HepG2 (cell line): Measurements from ENCODE around the gene MTF2. TPM values are rescaled to one million over a fixed set of nuclear protein-coding genes. Genes with fewer than 3 reads are reported as not detected.

ENCODE experiments used
- ATAC-seq: fragments of 200-7000 bp; cut with Tn5 transposase; 3 replicates; pipeline ENCODE4 v1.9.1; 2020; ENCODE audit warnings: mild to moderate bottlenecking, moderate library complexity
- BruUV-seq: library from RNA; stranded (reverse); fragments of 400-500 nt; replicated peaks from 2 replicates; lab custom pipeline; 2021; lab: Mats Ljungman, UMichigan
- CTCF ChIA-PET: fragments of 300-600 bp; formaldehyde crosslinking; extraction: SDS; loops from one replicate; lab custom pipeline; 2021; ENCODE audit warnings: low total read pairs, inconsistent platforms, low intra/inter-chr PET ratio; lab: Yijun Ruan, JAX
- POLR2A ChIA-PET: fragments of 350-600 bp; sonication (Branson Sonifier 250); formaldehyde crosslinking; loops from one replicate; lab custom pipeline; 2020; ENCODE audit warnings: antibody characterized with exemption, inconsistent platforms; lab: Yijun Ruan, JAX
- DNase-seq: peaks from one replicate; pipeline ENCODE4 v3.0.0-alpha.2; 2015; ENCODE audit warnings: low spot score
- FAIRE-seq: peaks from 3 replicates; lab custom pipeline; 2011; peaks lifted over from hg19 to GRCh38; lab: Jason Lieb, UNC
- H2AFZ ChIP-seq: one replicate; pipeline ENCODE4 v1.6.1; 2011; ENCODE audit warnings: low read length, inconsistent platforms
- H3K27ac ChIP-seq: fragments of 300-600 bp; 3 replicates; pipeline ENCODE4 v1.8.0; 2011; ENCODE audit warnings: mixed run types, mild to moderate bottlenecking, mixed read lengths, low read length, inconsistent platforms; ENCODE audit not compliant: insufficient read depth; ENCODE audit errors: extremely low read length
- H3K27me3 ChIP-seq, 2 experiments: fragments of 200-600 bp in 1 of 2; 2 replicates in 1 of 2; 3 replicates in 1 of 2; pipeline versions ENCODE4 v1.6.0 to v1.8.0; 2011; ENCODE audit warnings: low read length in 2 of 2, mild to moderate bottlenecking in 2 of 2, moderate library complexity in 2 of 2, inconsistent platforms in 1 of 2; ENCODE audit not compliant: insufficient read depth in 2 of 2, control insufficient read depth in 1 of 2
- H3K36me3 ChIP-seq, 2 experiments: fragments of 200-600 bp in 1 of 2; replicated peaks in 1 of 2; 2 replicates in 1 of 2; 3 replicates in 1 of 2; pipeline versions ENCODE4 v1.5.1 to v1.8.0; 2011; ENCODE audit warnings: low read length in 2 of 2, inconsistent platforms in 1 of 2; ENCODE audit not compliant: insufficient read depth in 2 of 2, control insufficient read depth in 1 of 2
- H3K4me1 ChIP-seq: 2 replicates; pipeline ENCODE4 v1.5.1; 2012; ENCODE audit warnings: low read length, inconsistent platforms; ENCODE audit not compliant: insufficient read depth
- H3K4me2 ChIP-seq: 2 replicates; pipeline ENCODE4 v1.6.0; 2011; ENCODE audit warnings: low read depth, low read length, inconsistent platforms
- H3K4me3 ChIP-seq, 3 experiments: fragments of 200-600 bp in 1 of 3; sonication (generic), shearing (Covaris generic) in 1 of 3; replicated peaks in 1 of 3; 2 replicates each; pipeline ENCODE4 v1.5.1; 2011 to 2016; ENCODE audit warnings: low read length in 3 of 3, inconsistent platforms in 2 of 3, low read depth in 2 of 3, mild to moderate bottlenecking in 2 of 3, control low read depth in 1 of 3, mixed read lengths in 1 of 3; ENCODE audit not compliant: insufficient read depth in 1 of 3
- H3K79me2 ChIP-seq: one replicate; pipeline ENCODE4 v1.6.1; 2011; ENCODE audit warnings: low read length, inconsistent platforms; ENCODE audit not compliant: insufficient read depth
- H3K9ac ChIP-seq: 2 replicates; pipeline ENCODE4 v1.6.0; 2011; ENCODE audit warnings: mild to moderate bottlenecking, low read depth, low read length, inconsistent platforms; ENCODE audit not compliant: insufficient read depth
- H3K9me3 ChIP-seq: 2 replicates; pipeline ENCODE4 v1.5.1; 2012; ENCODE audit warnings: mild to moderate bottlenecking, low read length
- H4K20me1 ChIP-seq: 2 replicates; pipeline ENCODE4 v1.6.0; 2011; ENCODE audit warnings: inconsistent platforms, mild to moderate bottlenecking, low read length, moderate library complexity; ENCODE audit not compliant: insufficient read depth
- CCDC6 ChIP-seq: sonication (generic); formaldehyde crosslinking; IDR thresholded peaks from 2 replicates; pipeline ENCODE4 v1.8.1; 2022; ENCODE audit warnings: mild to moderate bottlenecking, missing genetic modification reagents, moderate library complexity
- CEBPB ChIP-seq: IDR thresholded peaks from 2 replicates; pipeline ENCODE4 v1.6.1; 2011; ENCODE audit warnings: low read depth, low read length, improper control_type of control experiment, borderline replicate concordance
- FIP1L1 ChIP-seq: fragments of 200-400 bp; formaldehyde crosslinking; IDR thresholded peaks from 2 replicates; pipeline ENCODE4 v1.6.1; 2018; ENCODE audit warnings: low read depth, mild to moderate bottlenecking, low read length, moderate library complexity, borderline replicate concordance; ENCODE audit not compliant: insufficient read depth
- NCOA2 ChIP-seq: sonication (generic); formaldehyde crosslinking; IDR thresholded peaks from 2 replicates; pipeline ENCODE4 v1.8.0; 2022; ENCODE audit warnings: inconsistent platforms
- NR2C2 ChIP-seq: sonication (generic); formaldehyde crosslinking; IDR thresholded peaks from 2 replicates; pipeline ENCODE4 v1.4.0; 2020; ENCODE audit warnings: missing genetic modification reagents, mild to moderate bottlenecking, moderate library complexity, borderline replicate concordance
- NR3C1 ChIP-seq: sonication (generic); formaldehyde crosslinking; IDR thresholded peaks from 2 replicates; pipeline ENCODE4 v1.4.0; 2020; ENCODE audit warnings: missing genetic modification reagents
- SAP130 ChIP-seq: IDR thresholded peaks from 2 replicates; pipeline ENCODE4 v1.6.1; 2016; ENCODE audit warnings: low read depth
- TP53 ChIP-seq: sonication (generic); formaldehyde crosslinking; conservative IDR thresholded peaks from 2 replicates; pipeline ENCODE4 v1.4.0; 2020; ENCODE audit warnings: missing genetic modification reagents
- ZFP62 ChIP-seq: sonication (generic); formaldehyde crosslinking; IDR thresholded peaks from 2 replicates; pipeline ENCODE4 v1.4.0; 2020; ENCODE audit warnings: missing genetic modification reagents
- ZKSCAN5 ChIP-seq: sonication (generic); formaldehyde crosslinking; IDR thresholded peaks from 2 replicates; pipeline ENCODE4 v1.5.1; 2020; ENCODE audit warnings: mild to moderate bottlenecking, missing genetic modification reagents
- ZNF224 ChIP-seq: sonication (generic); formaldehyde crosslinking; IDR thresholded peaks from 2 replicates; pipeline ENCODE4 v1.5.0; 2020; ENCODE audit warnings: mild to moderate bottlenecking, missing genetic modification reagents
- ZNF24 ChIP-seq: fragments of 450-650 bp; IDR thresholded peaks from 2 replicates; pipeline ENCODE4 v1.6.1; 2017; ENCODE audit warnings: antibody characterized with exemption, mild to moderate bottlenecking
- ZNF557 ChIP-seq: sonication (generic); formaldehyde crosslinking; IDR thresholded peaks from 2 replicates; pipeline ENCODE4 v1.4.0; 2020; ENCODE audit warnings: missing genetic modification reagents
- WGBS: methylation state at CpG from one replicate; pipeline ENCODE4 v1.1.6; 2017; ENCODE audit warnings: low lambda C conversion rate; 5-methylcytosine and 5-hydroxymethylcytosine counted together
- in situ Hi-C: cut with HindIII; loops from 2 replicates; pipeline ENCODE4 v1.10.0; 2017; ENCODE audit warnings: low pct_unique_long_range_greater_than_20kb; ENCODE audit not compliant: extremely low pct_ligation_motif_present
- intact Hi-C: fragments of 100-400 bp; cut with micrococcal nuclease; formaldehyde crosslinking; loops from one replicate; pipeline ENCODE4 v1.10.0; 2022; ENCODE audit not compliant: unreplicated experiment
- polyA plus RNA-seq, 8 experiments: library from polyadenylated mRNA; depleted of rRNA in 3 of 8; stranded (reverse) in 7 of 8; unstranded in 1 of 8; fragments of >200 nt; fragmentation: Illumina TruSeq in 4 of 8; extraction: Trizol in 4 of 8; gene quantifications; 2 replicates each; pipeline versions ENCODE4 v1.2.1 to v1.2.3, GENCODE V29; 2011 to 2016; ENCODE audit warnings: low read depth in 4 of 8, missing spikeins in 1 of 8, mixed read lengths in 1 of 8; ENCODE audit not compliant: insufficient read depth in 1 of 8
- total RNA-seq, 5 experiments: library from RNA; depleted of rRNA; stranded (reverse); fragments of >200 nt; fragmentation: Illumina TruSeq; extraction: Trizol; gene quantifications; 2 replicates each; pipeline ENCODE4 v1.2.3, GENCODE V29; 2016; ENCODE audit warnings: low read depth in 1 of 5
- TF ChIP-seq, protein P1 (sequence below): sonication (generic); formaldehyde crosslinking; IDR thresholded peaks from 2 replicates; pipeline ENCODE4 v1.5.1; 2020; ENCODE audit warnings: missing genetic modification reagents, mild to moderate bottlenecking, borderline replicate concordance

Gene MTF2
- total and polyA plus RNA-seq, 2 of the 13 experiments (the other 11 are each of a cell fraction or from before 2014, with no cell fraction given): 48.7 to 53.9 TPM

DNA sequence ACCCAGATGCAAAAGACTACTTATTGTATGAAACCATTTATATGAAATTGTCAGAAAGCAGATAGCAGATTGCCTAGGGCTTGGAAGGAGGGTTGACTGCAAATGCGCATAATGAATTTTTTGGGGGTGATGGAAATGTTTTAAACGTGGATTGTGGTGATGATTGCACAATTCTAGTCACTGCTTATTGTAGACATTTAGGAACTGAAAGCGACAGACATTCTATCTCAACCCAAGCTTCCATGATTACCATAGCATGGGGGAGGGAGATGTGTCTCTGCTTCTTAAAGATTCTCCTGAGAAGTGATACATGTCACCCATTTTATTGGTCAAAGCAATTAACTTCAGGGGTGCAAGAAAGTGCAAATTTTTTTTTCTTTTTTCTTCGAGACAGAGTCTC lies 2.8 kb upstream of the MTF2 start:
- in situ Hi-C loops: no loop called here
- CTCF ChIA-PET: no interaction called here
- H3K4me2 ChIP-seq: no peak overlapping the region; the same call in 1 of the 2 replicates
- intact Hi-C loops: no loop called here
- POLR2A ChIA-PET: no interaction called here
- no peak overlapping the region for H2AFZ ChIP-seq
- H3K79me2 ChIP-seq: peaks cover 22% of the 10 kb centered on the region
- H3K27me3 ChIP-seq: no peaks in the 10 kb centered on the region; a peak in 1 of 5 replicates
- 39% methylated on average over 4 of the region's 4 CpGs for WGBS
- no peak overlapping the region for H3K27ac ChIP-seq
- no peaks in the 10 kb centered on the region for H3K9me3 ChIP-seq
- no peak for DNase-seq
- H3K9ac ChIP-seq: no peak overlapping the region
- no peaks in the 10 kb centered on the region for H3K36me3 ChIP-seq
- H4K20me1 ChIP-seq: peaks cover 4% of the 10 kb centered on the region; the same call in 1 of the 2 replicates
- ATAC-seq: no peak
- H3K4me3 ChIP-seq: no peak overlapping the region
- BruUV-seq: no TSS peak
- peaks cover 28% of the 10 kb centered on the region for H3K4me1 ChIP-seq
- TF ChIP-seq CEBPB (peak; percentile 73; the same call in 1 of the 2 replicates), SAP130 (no peak)
- FAIRE-seq: no peak

DNA sequence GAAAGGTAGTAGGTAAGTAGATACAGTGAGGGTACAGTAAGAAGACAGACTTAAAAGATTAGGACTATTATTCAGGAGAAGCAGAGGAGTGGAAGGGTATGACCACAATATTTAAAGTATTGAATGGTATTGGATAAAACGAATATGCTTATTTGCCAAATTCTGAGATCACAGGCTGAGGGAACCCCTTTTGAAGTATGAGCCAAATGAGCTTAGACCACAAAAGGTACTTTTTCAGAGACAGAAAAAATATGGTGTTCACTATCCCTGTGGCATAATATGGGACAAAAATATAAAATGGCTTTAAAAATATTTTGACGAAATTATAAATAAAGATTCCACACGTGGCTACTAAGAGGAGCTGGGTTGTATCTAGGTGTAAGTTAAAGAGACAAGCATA lies 880 bp upstream of the MTF2 start:
- CTCF ChIA-PET: no interaction called here
- H3K27ac ChIP-seq: peak overlapping the region; percentile 82
- peaks cover 0 to 6% of the 10 kb centered on the region in 2 experiments; a peak in 1 of 5 replicates for H3K36me3 ChIP-seq

More for the DNA sequence above, 880 bp upstream of the MTF2 start:
- no TSS peak for BruUV-seq
- DNase-seq (no peak), ATAC-seq (no peak), FAIRE-seq (no peak)
- 35% methylated on average over 3 of the region's 3 CpGs for WGBS
- in situ Hi-C loops: no loop called here
- H2AFZ ChIP-seq: no peak overlapping the region
- H3K27me3 ChIP-seq: no peaks in the 10 kb centered on the region; a peak in 1 of 5 replicates
- H4K20me1 ChIP-seq: peaks cover 9% of the 10 kb centered on the region
- no peaks in the 10 kb centered on the region; the same call in 1 of the 2 replicates for H3K9me3 ChIP-seq
- peak overlapping the region; percentile 90 for H3K9ac ChIP-seq
- TF ChIP-seq NR3C1 (CRISPR knock-in tag) (no peak), NCOA2 (CRISPR knock-in tag) (no peak), ZNF224 (CRISPR knock-in tag) (no peak), NR2C2 (CRISPR knock-in tag) (no peak), CCDC6 (CRISPR knock-in tag) (no peak), ZNF24 (no peak), ZKSCAN5 (CRISPR knock-in tag) (no peak), ZFP62 (CRISPR knock-in tag) (no peak), TP53 (CRISPR knock-in tag) (no peak), ZNF557 (CRISPR knock-in tag) (no peak), FIP1L1 (no peak)
- TF ChIP-seq, protein P1, sequence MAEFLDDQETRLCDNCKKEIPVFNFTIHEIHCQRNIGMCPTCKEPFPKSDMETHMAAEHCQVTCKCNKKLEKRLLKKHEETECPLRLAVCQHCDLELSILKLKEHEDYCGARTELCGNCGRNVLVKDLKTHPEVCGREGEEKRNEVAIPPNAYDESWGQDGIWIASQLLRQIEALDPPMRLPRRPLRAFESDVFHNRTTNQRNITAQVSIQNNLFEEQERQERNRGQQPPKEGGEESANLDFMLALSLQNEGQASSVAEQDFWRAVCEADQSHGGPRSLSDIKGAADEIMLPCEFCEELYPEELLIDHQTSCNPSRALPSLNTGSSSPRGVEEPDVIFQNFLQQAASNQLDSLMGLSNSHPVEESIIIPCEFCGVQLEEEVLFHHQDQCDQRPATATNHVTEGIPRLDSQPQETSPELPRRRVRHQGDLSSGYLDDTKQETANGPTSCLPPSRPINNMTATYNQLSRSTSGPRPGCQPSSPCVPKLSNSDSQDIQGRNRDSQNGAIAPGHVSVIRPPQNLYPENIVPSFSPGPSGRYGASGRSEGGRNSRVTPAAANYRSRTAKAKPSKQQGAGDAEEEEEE (CRISPR knock-in tag): no peak
- peak overlapping the region; percentile 83 for H3K4me2 ChIP-seq
- intact Hi-C loops: no loop called here
- POLR2A ChIA-PET: interaction anchor here (0.8 to 3.3 kb wide), 20 partner anchors 10 to 369 kb away, joined by 3 to 18 read pairs (median 4); partner anchors contain the start of genes DR1, EVI5 and RPL5
- peaks cover 43% of the 10 kb centered on the region for H3K4me1 ChIP-seq
- H3K79me2 ChIP-seq: peaks cover 42% of the 10 kb centered on the region
- peak overlapping the region; percentile 71 to 85 (median 75); a peak in 5 of 6 replicates for H3K4me3 ChIP-seq
